ENCODE measurements around the gene NOS2.
"Not testable (repeated sequence)": the region's sequence is repeated elsewhere in the genome, so short reads cannot be mapped to it uniquely, and the experiment has no call there.

NOS2 gene

GRCh38 chr17:27743281-27743885 lies 56.9 kb downstream of the NOS2 start:
- DNase-seq (ENCODE audit: low read depth, low spot score), result no peak
- Histone ChIP-seq H3K4me1 (ENCODE audit: insufficient read depth, insufficient read length) (no peaks in the 10 kb centered on the region), H3K4me3 (ENCODE audit: insufficient read length, low read depth) (no peak overlapping the region), H3K36me3 (ENCODE audit: insufficient read depth, insufficient read length, low read length) (no peaks in the 10 kb centered on the region), H3K27me3 (ENCODE audit: insufficient read depth, insufficient read length) (no peaks in the 10 kb centered on the region), H3K9me3 (ENCODE audit: insufficient read depth, low read length) (no peaks in the 10 kb centered on the region), H3K9ac (ENCODE audit: insufficient read length, low read depth) (no peak overlapping the region)
- no peak for TF ChIP-seq SUZ12 (IDR thresholded peaks at IDR 0.05; ENCODE audit: extremely low read depth, insufficient read depth, insufficient read length)
- TF ChIP-seq ZNF274 (IDR thresholded peaks at IDR 0.05; ENCODE audit: low read depth, low read length), result no peak
- TF ChIP-seq YY1 (IDR thresholded peaks at IDR 0.05; ENCODE audit: insufficient read depth, insufficient read length), result no peak

GRCh38 chr17:27741971-27742575 lies 58.3 kb downstream of the NOS2 start:
- Histone ChIP-seq H3K27me3 (ENCODE audit: insufficient read depth, insufficient read length) (no peaks in the 10 kb centered on the region), H3K9me3 (ENCODE audit: insufficient read depth, low read length) (no peaks in the 10 kb centered on the region), H3K36me3 (ENCODE audit: insufficient read depth, insufficient read length, low read length) (no peaks in the 10 kb centered on the region), H3K4me3 (ENCODE audit: insufficient read length, low read depth) (no peak overlapping the region), H3K9ac (ENCODE audit: insufficient read length, low read depth) (no peak overlapping the region), H3K4me1 (ENCODE audit: insufficient read depth, insufficient read length) (no peaks in the 10 kb centered on the region)
- TF ChIP-seq SUZ12 (IDR thresholded peaks at IDR 0.05; ENCODE audit: extremely low read depth, insufficient read depth, insufficient read length), result no peak
- no peak for TF ChIP-seq ZNF274 (IDR thresholded peaks at IDR 0.05; ENCODE audit: low read depth, low read length)
- TF ChIP-seq YY1 (IDR thresholded peaks at IDR 0.05; ENCODE audit: insufficient read depth, insufficient read length), result no peak
- no peak for DNase-seq (ENCODE audit: low read depth, low spot score)

GRCh38 chr17:27741361-27741861 lies 58.9 kb downstream of the NOS2 start:
- Histone ChIP-seq H3K9ac (ENCODE audit: insufficient read length, low read depth) (no peak overlapping the region), H3K4me1 (ENCODE audit: insufficient read depth, insufficient read length) (no peaks in the 10 kb centered on the region), H3K36me3 (ENCODE audit: insufficient read depth, insufficient read length, low read length) (no peaks in the 10 kb centered on the region), H3K27me3 (ENCODE audit: insufficient read depth, insufficient read length) (no peaks in the 10 kb centered on the region), H3K9me3 (ENCODE audit: insufficient read depth, low read length) (no peaks in the 10 kb centered on the region), H3K4me3 (ENCODE audit: insufficient read length, low read depth) (no peak overlapping the region)
- TF ChIP-seq YY1 (IDR thresholded peaks at IDR 0.05; ENCODE audit: insufficient read depth, insufficient read length), result no peak
- TF ChIP-seq SUZ12 (IDR thresholded peaks at IDR 0.05; ENCODE audit: extremely low read depth, insufficient read depth, insufficient read length), result no peak
- no peak for TF ChIP-seq ZNF274 (IDR thresholded peaks at IDR 0.05; ENCODE audit: low read depth, low read length)
- no peak for DNase-seq (ENCODE audit: low read depth, low spot score)

GRCh38 chr17:27740541-27740940 lies 59.8 kb downstream of the NOS2 start:
- not testable (repeated sequence) for H3K36me3 ChIP-seq (ENCODE audit: insufficient read depth, insufficient read length, low read length); H3K9me3 ChIP-seq (ENCODE audit: insufficient read depth, low read length); H3K9ac ChIP-seq (ENCODE audit: insufficient read length, low read depth); H3K4me3 ChIP-seq (ENCODE audit: insufficient read length, low read depth); DNase-seq (ENCODE audit: low read depth, low spot score); H3K27me3 ChIP-seq (ENCODE audit: insufficient read depth, insufficient read length); H3K4me1 ChIP-seq (ENCODE audit: insufficient read depth, insufficient read length)

- H3K27me3 ChIP-seq (ENCODE audit: insufficient read depth, insufficient read length), result no peaks in the 10 kb centered on the region
- H3K4me3 ChIP-seq (ENCODE audit: insufficient read length, low read depth), result no peak overlapping the region
- DNase-seq (ENCODE audit: low read depth, low spot score), result no peak
- no peaks in the 10 kb centered on the region for H3K36me3 ChIP-seq (ENCODE audit: insufficient read depth, insufficient read length, low read length)
- no peak overlapping the region for H3K9ac ChIP-seq (ENCODE audit: insufficient read length, low read depth)
- H3K4me1 ChIP-seq (ENCODE audit: insufficient read depth, insufficient read length), result no peaks in the 10 kb centered on the region
- no peak for TF ChIP-seq YY1 (IDR thresholded peaks at IDR 0.05; ENCODE audit: insufficient read depth, insufficient read length)
- no peak for TF ChIP-seq SUZ12 (IDR thresholded peaks at IDR 0.05; ENCODE audit: extremely low read depth, insufficient read depth, insufficient read length)
- no peak for TF ChIP-seq ZNF274 (IDR thresholded peaks at IDR 0.05; ENCODE audit: low read depth, low read length)
- H3K9me3 ChIP-seq (ENCODE audit: insufficient read depth, low read length), result no peaks in the 10 kb centered on the region
Measured at GRCh38 chr17:27733773-27734172, 66.6 kb downstream of the NOS2 start.

GRCh38 chr17:27732746-27733145 lies 67.6 kb downstream of the NOS2 start:
- H3K4me3 ChIP-seq (ENCODE audit: insufficient read length, low read depth); H3K27me3 ChIP-seq (ENCODE audit: insufficient read depth, insufficient read length); H3K4me1 ChIP-seq (ENCODE audit: insufficient read depth, insufficient read length); H3K9me3 ChIP-seq (ENCODE audit: insufficient read depth, low read length); H3K9ac ChIP-seq (ENCODE audit: insufficient read length, low read depth); DNase-seq (ENCODE audit: low read depth, low spot score); H3K36me3 ChIP-seq (ENCODE audit: insufficient read depth, insufficient read length, low read length): not testable (repeated sequence)

GRCh38 chr17:27725982-27726381 lies 74.3 kb downstream of the NOS2 start:
- H3K9ac ChIP-seq (ENCODE audit: insufficient read length, low read depth); H3K4me1 ChIP-seq (ENCODE audit: insufficient read depth, insufficient read length); H3K9me3 ChIP-seq (ENCODE audit: insufficient read depth, low read length); H3K4me3 ChIP-seq (ENCODE audit: insufficient read length, low read depth); H3K36me3 ChIP-seq (ENCODE audit: insufficient read depth, insufficient read length, low read length); H3K27me3 ChIP-seq (ENCODE audit: insufficient read depth, insufficient read length); DNase-seq (ENCODE audit: low read depth, low spot score): not testable (repeated sequence)

GRCh38 chr17:27721797-27722196 lies 78.5 kb downstream of the NOS2 start:
- Histone ChIP-seq H3K9me3 (ENCODE audit: insufficient read depth, low read length) (no peaks in the 10 kb centered on the region; the same call in 1 of the 2 replicates), H3K9ac (ENCODE audit: insufficient read length, low read depth) (no peak overlapping the region), H3K4me1 (ENCODE audit: insufficient read depth, insufficient read length) (no peaks in the 10 kb centered on the region), H3K27me3 (ENCODE audit: insufficient read depth, insufficient read length) (no peaks in the 10 kb centered on the region), H3K4me3 (ENCODE audit: insufficient read length, low read depth) (no peak overlapping the region), H3K36me3 (ENCODE audit: insufficient read depth, insufficient read length, low read length) (no peaks in the 10 kb centered on the region)
- no peak for DNase-seq (ENCODE audit: low read depth, low spot score)
- TF ChIP-seq SUZ12 (IDR thresholded peaks at IDR 0.05; ENCODE audit: extremely low read depth, insufficient read depth, insufficient read length), result no peak
- TF ChIP-seq ZNF274 (IDR thresholded peaks at IDR 0.05; ENCODE audit: low read depth, low read length), result no peak
- no peak for TF ChIP-seq YY1 (IDR thresholded peaks at IDR 0.05; ENCODE audit: insufficient read depth, insufficient read length)
